ENCODE measurements around the gene PRR14. TPM values are rescaled to one million over a fixed set of nuclear protein-coding genes. Genes with fewer than 3 reads are reported as not detected.

PRR14 gene
- polyA plus RNA-seq, 1 of the 3 experiments (the other 2 are of a cell fraction) = 13.5 TPM

DNA sequence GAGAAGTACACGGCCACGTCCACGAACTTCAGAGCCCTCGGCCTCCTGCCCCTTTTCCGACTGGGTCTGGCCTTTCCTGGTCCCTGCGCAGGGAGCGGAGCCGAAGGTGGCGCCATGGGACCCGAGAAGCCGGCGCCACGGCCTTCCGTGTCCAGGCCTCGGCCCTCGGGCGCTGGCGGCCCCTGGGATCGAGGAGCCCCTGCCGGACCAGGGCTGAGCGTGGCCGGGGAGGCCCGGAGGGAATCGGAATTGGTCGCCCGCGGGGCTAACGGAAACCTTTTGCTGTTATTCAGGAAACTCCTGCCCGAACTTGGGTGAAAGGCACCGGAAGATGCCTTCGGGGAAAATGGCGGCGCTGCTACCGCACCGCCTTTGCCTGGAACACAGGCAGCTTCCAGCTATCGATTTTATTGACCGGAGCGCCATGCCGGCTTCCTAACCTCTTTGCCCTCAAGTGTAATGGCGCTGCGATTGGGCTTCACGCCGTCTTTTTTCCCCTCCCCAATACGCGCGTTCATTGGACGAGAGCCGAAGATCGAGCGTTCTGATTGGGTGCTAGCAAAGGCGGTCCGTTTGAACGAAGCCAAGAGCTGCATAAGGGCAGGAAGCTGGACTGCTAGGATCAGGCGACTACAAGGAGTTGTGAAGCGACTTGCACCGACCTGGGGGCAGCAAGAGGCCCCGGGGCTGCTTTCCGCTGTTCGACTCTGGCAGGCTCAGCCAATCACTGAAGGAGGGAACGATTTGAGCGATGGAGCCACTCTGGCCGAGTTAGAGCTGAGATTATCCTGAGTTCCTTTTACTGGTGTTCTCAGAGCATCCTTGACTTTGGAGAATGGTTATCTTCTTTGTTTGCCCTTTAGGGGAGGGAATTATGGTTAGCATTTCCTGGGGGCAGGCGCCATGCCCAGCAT, 40.6 kb upstream of the PRR14 start, which contains the start of gene ZNF689 (continued):
- TF ChIP-seq, protein P1, sequence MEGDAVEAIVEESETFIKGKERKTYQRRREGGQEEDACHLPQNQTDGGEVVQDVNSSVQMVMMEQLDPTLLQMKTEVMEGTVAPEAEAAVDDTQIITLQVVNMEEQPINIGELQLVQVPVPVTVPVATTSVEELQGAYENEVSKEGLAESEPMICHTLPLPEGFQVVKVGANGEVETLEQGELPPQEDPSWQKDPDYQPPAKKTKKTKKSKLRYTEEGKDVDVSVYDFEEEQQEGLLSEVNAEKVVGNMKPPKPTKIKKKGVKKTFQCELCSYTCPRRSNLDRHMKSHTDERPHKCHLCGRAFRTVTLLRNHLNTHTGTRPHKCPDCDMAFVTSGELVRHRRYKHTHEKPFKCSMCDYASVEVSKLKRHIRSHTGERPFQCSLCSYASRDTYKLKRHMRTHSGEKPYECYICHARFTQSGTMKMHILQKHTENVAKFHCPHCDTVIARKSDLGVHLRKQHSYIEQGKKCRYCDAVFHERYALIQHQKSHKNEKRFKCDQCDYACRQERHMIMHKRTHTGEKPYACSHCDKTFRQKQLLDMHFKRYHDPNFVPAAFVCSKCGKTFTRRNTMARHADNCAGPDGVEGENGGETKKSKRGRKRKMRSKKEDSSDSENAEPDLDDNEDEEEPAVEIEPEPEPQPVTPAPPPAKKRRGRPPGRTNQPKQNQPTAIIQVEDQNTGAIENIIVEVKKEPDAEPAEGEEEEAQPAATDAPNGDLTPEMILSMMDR (IDR thresholded peaks at IDR 0.05) = 0 out of 2 replicates have a peak, but pooled peaks have one; percentile 7
- no peak for TF ChIP-seq RXRA (IDR thresholded peaks at IDR 0.05; ENCODE audit: borderline replicate concordance, low read depth)
- TF ChIP-seq, protein P2, sequence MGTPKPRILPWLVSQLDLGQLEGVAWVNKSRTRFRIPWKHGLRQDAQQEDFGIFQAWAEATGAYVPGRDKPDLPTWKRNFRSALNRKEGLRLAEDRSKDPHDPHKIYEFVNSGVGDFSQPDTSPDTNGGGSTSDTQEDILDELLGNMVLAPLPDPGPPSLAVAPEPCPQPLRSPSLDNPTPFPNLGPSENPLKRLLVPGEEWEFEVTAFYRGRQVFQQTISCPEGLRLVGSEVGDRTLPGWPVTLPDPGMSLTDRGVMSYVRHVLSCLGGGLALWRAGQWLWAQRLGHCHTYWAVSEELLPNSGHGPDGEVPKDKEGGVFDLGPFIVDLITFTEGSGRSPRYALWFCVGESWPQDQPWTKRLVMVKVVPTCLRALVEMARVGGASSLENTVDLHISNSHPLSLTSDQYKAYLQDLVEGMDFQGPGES (IDR thresholded peaks at IDR 0.05; ENCODE audit: low read depth, low read length) = peak; percentile 99
- TF ChIP-seq CHD2 (IDR thresholded peaks at IDR 0.05; ENCODE audit: low read length, partially characterized antibody) = peak; percentile 96
- TF ChIP-seq, protein P3, sequence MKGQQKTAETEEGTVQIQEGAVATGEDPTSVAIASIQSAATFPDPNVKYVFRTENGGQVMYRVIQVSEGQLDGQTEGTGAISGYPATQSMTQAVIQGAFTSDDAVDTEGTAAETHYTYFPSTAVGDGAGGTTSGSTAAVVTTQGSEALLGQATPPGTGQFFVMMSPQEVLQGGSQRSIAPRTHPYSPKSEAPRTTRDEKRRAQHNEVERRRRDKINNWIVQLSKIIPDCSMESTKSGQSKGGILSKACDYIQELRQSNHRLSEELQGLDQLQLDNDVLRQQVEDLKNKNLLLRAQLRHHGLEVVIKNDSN (IDR thresholded peaks at IDR 0.05; ENCODE audit: borderline replicate concordance, low read depth) = no peak
- TF ChIP-seq RFX5 (IDR thresholded peaks at IDR 0.05; ENCODE audit: low read length) = no peak
- TF ChIP-seq FOXM1 (IDR thresholded peaks at IDR 0.05; ENCODE audit: low read depth) = no peak; the same call in 1 of the 2 replicates
- no peak for TF ChIP-seq SMC3 (IDR thresholded peaks at IDR 0.05; ENCODE audit: low read depth, low read length)
- TF ChIP-seq SIN3A (IDR thresholded peaks at IDR 0.05; ENCODE audit: borderline replicate concordance, low read depth, low read length) = no peak

DNA sequence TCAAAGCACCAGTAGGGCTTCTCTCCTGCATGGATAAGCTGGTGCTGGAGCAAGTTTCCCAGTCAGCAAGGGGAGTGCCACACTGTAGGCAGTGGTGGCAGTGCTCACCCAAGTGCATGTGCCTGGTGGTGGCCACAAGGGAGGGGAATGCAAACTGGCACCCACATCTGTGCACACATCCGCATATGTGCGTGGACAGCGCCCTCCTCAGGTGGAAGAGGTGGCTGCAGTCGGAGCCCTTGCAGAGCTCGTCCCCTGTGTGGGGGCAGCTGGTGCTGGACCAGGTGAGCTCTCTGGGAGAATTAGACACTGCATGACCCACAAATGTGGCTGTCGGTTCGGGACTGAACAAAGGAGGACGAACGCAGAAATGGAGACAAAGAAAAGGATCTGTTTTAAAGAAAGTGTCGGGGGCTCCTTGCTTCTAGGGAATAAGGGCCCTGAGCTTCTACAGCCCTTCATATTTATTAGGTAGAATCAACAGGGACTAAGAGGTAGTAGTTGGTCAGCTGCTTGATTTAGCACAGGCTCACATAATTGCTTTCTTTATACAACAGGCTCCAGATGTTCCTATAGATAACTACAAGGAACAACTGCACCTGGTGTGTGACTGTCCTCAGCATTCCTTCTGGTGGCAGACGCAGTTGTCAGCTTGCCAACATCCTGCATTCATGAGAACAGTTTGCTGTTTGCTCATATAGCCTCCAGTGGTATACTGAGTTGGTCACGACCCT, 35.2 kb upstream of the PRR14 start:
- peak; percentile 71 for DNase-seq
- H3K4me2 ChIP-seq = no peak overlapping the region
- POLR2A ChIA-PET = interaction anchor here (0.7 to 1.0 kb wide), 2 partner anchors 10 to 43 kb away, joined by 3 read pairs; no protein-coding TSS in a partner anchor
- TF ChIP-seq ELF1 (IDR thresholded peaks at IDR 0.05) = no peak
- no peak for TF ChIP-seq FOXJ3 (CRISPR knock-in tag; IDR thresholded peaks at IDR 0.05)
- peak; percentile 71 for TF ChIP-seq RAD21 (IDR thresholded peaks at IDR 0.05; ENCODE audit: low read length)
- TF ChIP-seq, protein P4, sequence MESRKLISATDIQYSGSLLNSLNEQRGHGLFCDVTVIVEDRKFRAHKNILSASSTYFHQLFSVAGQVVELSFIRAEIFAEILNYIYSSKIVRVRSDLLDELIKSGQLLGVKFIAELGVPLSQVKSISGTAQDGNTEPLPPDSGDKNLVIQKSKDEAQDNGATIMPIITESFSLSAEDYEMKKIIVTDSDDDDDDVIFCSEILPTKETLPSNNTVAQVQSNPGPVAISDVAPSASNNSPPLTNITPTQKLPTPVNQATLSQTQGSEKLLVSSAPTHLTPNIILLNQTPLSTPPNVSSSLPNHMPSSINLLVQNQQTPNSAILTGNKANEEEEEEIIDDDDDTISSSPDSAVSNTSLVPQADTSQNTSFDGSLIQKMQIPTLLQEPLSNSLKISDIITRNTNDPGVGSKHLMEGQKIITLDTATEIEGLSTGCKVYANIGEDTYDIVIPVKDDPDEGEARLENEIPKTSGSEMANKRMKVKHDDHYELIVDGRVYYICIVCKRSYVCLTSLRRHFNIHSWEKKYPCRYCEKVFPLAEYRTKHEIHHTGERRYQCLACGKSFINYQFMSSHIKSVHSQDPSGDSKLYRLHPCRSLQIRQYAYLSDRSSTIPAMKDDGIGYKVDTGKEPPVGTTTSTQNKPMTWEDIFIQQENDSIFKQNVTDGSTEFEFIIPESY (IDR thresholded peaks at IDR 0.05; ENCODE audit: borderline replicate concordance, low read depth) = no peak
- TF ChIP-seq TAF1 (IDR thresholded peaks at IDR 0.05; ENCODE audit: borderline replicate concordance, low read depth, low read length) = no peak
- TF ChIP-seq, protein P5, sequence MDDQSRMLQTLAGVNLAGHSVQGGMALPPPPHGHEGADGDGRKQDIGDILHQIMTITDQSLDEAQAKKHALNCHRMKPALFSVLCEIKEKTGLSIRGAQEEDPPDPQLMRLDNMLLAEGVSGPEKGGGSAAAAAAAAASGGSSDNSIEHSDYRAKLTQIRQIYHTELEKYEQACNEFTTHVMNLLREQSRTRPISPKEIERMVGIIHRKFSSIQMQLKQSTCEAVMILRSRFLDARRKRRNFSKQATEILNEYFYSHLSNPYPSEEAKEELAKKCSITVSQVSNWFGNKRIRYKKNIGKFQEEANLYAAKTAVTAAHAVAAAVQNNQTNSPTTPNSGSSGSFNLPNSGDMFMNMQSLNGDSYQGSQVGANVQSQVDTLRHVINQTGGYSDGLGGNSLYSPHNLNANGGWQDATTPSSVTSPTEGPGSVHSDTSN (IDR thresholded peaks at IDR 0.05) = no peak
- TF ChIP-seq, protein P2 (IDR thresholded peaks at IDR 0.05; ENCODE audit: low read depth, low read length) = no peak
- TF ChIP-seq GATA2 (CRISPR knock-in tag; IDR thresholded peaks at IDR 0.05) = peak; percentile 33; the same call in 1 of the 2 replicates
- TF ChIP-seq EP300 (IDR thresholded peaks at IDR 0.05; ENCODE audit: borderline replicate concordance in 1 of 2, low read depth in 1 of 2, low read length in 1 of 2) = no peak
- peak; percentile 25; the same call in 1 of the 2 replicates for TF ChIP-seq SMC3 (IDR thresholded peaks at IDR 0.05; ENCODE audit: low read depth, low read length)
- TF ChIP-seq RFX5 (IDR thresholded peaks at IDR 0.05; ENCODE audit: low read length) = no peak
- no peak for TF ChIP-seq NRF1 (IDR thresholded peaks at IDR 0.05; ENCODE audit: low read depth, low read length)
- TF ChIP-seq CHD2 (IDR thresholded peaks at IDR 0.05; ENCODE audit: low read length, partially characterized antibody) = no peak

More for the DNA sequence above, 35.2 kb upstream of the PRR14 start:
- no peaks in the 10 kb centered on the region for H3K9me3 ChIP-seq
- H3K79me2 ChIP-seq (ENCODE audit: insufficient read depth) = no peaks in the 10 kb centered on the region
- no peaks in the 10 kb centered on the region for H3K36me3 ChIP-seq (replicated peaks in 1 of 2; ENCODE audit: control insufficient read depth in 1 of 2, insufficient read depth in 2 of 2, low read length in 1 of 2)
- no peaks in the 10 kb centered on the region for H3F3A ChIP-seq (replicated peaks; ENCODE audit: insufficient read depth)
- H3K4me3 ChIP-seq (ENCODE audit: low read depth in 2 of 2, low read length in 1 of 2) = no peak overlapping the region; a peak in 1 of 4 replicates
- no peaks in the 10 kb centered on the region for H3K27me3 ChIP-seq (ENCODE audit: insufficient read depth)
- 47% methylated on average over 12 of the region's 12 CpGs for WGBS (ENCODE audit: low lambda C conversion rate)
- H3K27ac ChIP-seq (ENCODE audit: low read depth in 2 of 2, low read length in 1 of 2) = no peak overlapping the region; a peak in 1 of 4 replicates
- no peaks in the 10 kb centered on the region for H4K20me1 ChIP-seq (ENCODE audit: insufficient read depth)
- no peak overlapping the region for H3K9ac ChIP-seq
- no peak overlapping the region for H2AFZ ChIP-seq (ENCODE audit: low read depth)
- H3K4me1 ChIP-seq (ENCODE audit: control insufficient read depth in 1 of 2, insufficient read depth in 2 of 2, low read depth in 1 of 2, low read length in 1 of 2) = peaks cover 0 to 4% of the 10 kb centered on the region in 2 experiments; a peak in 1 of 4 replicates
- no peaks in the 10 kb centered on the region for H3K9me2 ChIP-seq
- CTCF ChIA-PET = interaction anchor here (0.6 to 6.1 kb wide), 13 partner anchors 10 to 186 kb away, joined by 3 to 65 read pairs (median 5); partner anchors contain the start of genes DCTPP1, PRR14, SEPHS2 and ZNF688

Data from SK-N-SH (cell line).